Tibial nerve (tissue), 4 donors: ENCODE measurements around the gene CCBE1.

ENCODE experiments used
- EP300 ChIP-seq, 2 donors: sonication (generic); formaldehyde crosslinking; IDR thresholded peaks; one replicate each; pipeline ENCODE4 v1.6.1; 2017; ENCODE audit warnings: antibody characterized with exemption in 2 of 2, mild to moderate bottlenecking in 1 of 2
- TF ChIP-seq, protein P1 (sequence below), 5 experiments: fragments of 200-600 bp in 3 of 5; fragments of 450-650 bp in 2 of 5; sonication (generic) in 3 of 5; IDR thresholded peaks; one replicate each; pipeline ENCODE4 v1.5.1; 2016 to 2019; ENCODE audit warnings: antibody characterized with exemption in 5 of 5, mild to moderate bottlenecking in 3 of 5, moderate library complexity in 2 of 5

DNA sequence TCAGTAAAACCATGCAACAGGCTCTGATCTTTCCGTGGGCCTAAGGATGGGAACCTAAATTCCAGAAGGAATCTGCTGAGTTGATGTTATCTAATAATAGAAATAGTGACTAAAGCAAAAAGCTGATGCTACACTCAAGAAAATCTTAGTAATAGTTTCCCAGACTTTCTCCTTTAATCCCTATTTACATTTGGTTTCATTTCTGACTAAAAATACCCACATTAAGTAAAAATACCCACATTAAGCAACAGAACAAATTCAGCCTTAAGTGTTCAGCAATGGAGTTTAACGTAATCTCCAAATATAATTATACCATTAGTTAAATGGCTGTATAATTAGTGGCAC, 50.3 kb downstream of the CCBE1 start:
- TF ChIP-seq, protein P1, sequence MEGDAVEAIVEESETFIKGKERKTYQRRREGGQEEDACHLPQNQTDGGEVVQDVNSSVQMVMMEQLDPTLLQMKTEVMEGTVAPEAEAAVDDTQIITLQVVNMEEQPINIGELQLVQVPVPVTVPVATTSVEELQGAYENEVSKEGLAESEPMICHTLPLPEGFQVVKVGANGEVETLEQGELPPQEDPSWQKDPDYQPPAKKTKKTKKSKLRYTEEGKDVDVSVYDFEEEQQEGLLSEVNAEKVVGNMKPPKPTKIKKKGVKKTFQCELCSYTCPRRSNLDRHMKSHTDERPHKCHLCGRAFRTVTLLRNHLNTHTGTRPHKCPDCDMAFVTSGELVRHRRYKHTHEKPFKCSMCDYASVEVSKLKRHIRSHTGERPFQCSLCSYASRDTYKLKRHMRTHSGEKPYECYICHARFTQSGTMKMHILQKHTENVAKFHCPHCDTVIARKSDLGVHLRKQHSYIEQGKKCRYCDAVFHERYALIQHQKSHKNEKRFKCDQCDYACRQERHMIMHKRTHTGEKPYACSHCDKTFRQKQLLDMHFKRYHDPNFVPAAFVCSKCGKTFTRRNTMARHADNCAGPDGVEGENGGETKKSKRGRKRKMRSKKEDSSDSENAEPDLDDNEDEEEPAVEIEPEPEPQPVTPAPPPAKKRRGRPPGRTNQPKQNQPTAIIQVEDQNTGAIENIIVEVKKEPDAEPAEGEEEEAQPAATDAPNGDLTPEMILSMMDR (IDR thresholded peaks at IDR 0.05) = no peak
- no peak for TF ChIP-seq EP300 (IDR thresholded peaks at IDR 0.05)
